Right lobe of liver (tissue), 6 donors: ENCODE data around the gene VEGFA. TPM values are rescaled to one million over a fixed set of nuclear protein-coding genes. Genes with fewer than 3 reads are reported as not detected.

Experiments
- ATAC-seq, 4 donors: fragments of 200-7000 bp; cut with Tn5 transposase; one replicate each; pipeline ENCODE4 v1.9.1; 2020; ENCODE audit warnings: mild to moderate bottlenecking in 4 of 4, moderate library complexity in 4 of 4
- DNase-seq, 3 donors: peaks; one replicate each; pipeline ENCODE4 v3.0.0-alpha.2; 2020
- H3K27ac ChIP-seq, 3 donors: fragments of 200-600 bp; one replicate each; pipeline ENCODE4 v1.8.0; 2022
- H3K27me3 ChIP-seq, 2 donors: fragments of 200-600 bp; one replicate each; pipeline ENCODE4 v1.8.0; 2022
- H3K36me3 ChIP-seq, 4 donors: fragments of 200-600 bp; sonication (generic) in 1 of 4; one replicate each; pipeline versions ENCODE4 v1.5.1 to v1.8.0; 2017 to 2022; ENCODE audit warnings: control low read depth in 1 of 4
- H3K4me1 ChIP-seq, 4 donors: fragments of 200-600 bp; sonication (generic) in 1 of 4; one replicate each; pipeline versions ENCODE4 v1.5.1 to v1.8.0; 2017 to 2022; ENCODE audit warnings: control low read depth in 1 of 4
- H3K4me3 ChIP-seq, 3 donors: fragments of 200-600 bp; one replicate each; pipeline ENCODE4 v1.8.0; 2022
- H3K9me3 ChIP-seq, 4 donors: fragments of 200-600 bp; sonication (generic) in 1 of 4; one replicate each; pipeline versions ENCODE4 v1.5.1 to v1.8.0; 2017 to 2022; ENCODE audit warnings: control low read depth in 1 of 4
- CTCF ChIP-seq, 4 donors: fragments of 200-600 bp in 3 of 4; fragments of 450-650 bp in 1 of 4; IDR thresholded peaks; one replicate each; pipeline versions ENCODE4 v1.5.1 to v1.8.0; 2016 to 2022; ENCODE audit warnings: antibody characterized with exemption in 4 of 4, mild to moderate bottlenecking in 2 of 4
- POLR2A ChIP-seq: fragments of 450-650 bp; IDR thresholded peaks from one replicate; pipeline ENCODE4 v1.6.1; 2017; ENCODE audit warnings: antibody characterized with exemption, mild to moderate bottlenecking
- WGBS: methylation state at CpG from one replicate; pipeline ENCODE4 v1.1.6; 2018; ENCODE audit warnings: low coverage, low lambda C conversion rate; ENCODE audit not compliant: insufficient coverage; ENCODE audit errors: missing lambda C conversion rate; 5-methylcytosine and 5-hydroxymethylcytosine counted together
- intact Hi-C, 2 donors: fragments of 100-400 bp; cut with DNase I; formaldehyde crosslinking; loops; one replicate each; pipeline versions ENCODE4 v1.11.2 to v1.14.1; 2022
- total RNA-seq, 6 experiments: library from RNA; depleted of rRNA in 2 of 6; stranded (reverse); fragments of >200 nt in 2 of 6; fragmentation: NEBNext Ultra II Directional in 3 of 6; extraction: Animal tissue kit (Norgen Biotek cat#: 25700) in 3 of 6; gene quantifications; one replicate each; pipeline versions ENCODE4 v1.1.0 to v1.2.4, GENCODE V29; 2016 to 2023
- donor health status: DM: no; HTN: yes; CAD: no.
- donor health status: DM: no; HTN: no; CAD: no.
- donor health status: DM: no; HTN: no; CAD: no.
- donor health status: DM: no; HTN: yes; CAD: no.
- donor health status: DM: no; HTN: yes; CAD: no.

The VEGFA gene
- total RNA-seq, 6 experiments from 2014 or later: 91.3 to 571 (median 132) TPM

DNA sequence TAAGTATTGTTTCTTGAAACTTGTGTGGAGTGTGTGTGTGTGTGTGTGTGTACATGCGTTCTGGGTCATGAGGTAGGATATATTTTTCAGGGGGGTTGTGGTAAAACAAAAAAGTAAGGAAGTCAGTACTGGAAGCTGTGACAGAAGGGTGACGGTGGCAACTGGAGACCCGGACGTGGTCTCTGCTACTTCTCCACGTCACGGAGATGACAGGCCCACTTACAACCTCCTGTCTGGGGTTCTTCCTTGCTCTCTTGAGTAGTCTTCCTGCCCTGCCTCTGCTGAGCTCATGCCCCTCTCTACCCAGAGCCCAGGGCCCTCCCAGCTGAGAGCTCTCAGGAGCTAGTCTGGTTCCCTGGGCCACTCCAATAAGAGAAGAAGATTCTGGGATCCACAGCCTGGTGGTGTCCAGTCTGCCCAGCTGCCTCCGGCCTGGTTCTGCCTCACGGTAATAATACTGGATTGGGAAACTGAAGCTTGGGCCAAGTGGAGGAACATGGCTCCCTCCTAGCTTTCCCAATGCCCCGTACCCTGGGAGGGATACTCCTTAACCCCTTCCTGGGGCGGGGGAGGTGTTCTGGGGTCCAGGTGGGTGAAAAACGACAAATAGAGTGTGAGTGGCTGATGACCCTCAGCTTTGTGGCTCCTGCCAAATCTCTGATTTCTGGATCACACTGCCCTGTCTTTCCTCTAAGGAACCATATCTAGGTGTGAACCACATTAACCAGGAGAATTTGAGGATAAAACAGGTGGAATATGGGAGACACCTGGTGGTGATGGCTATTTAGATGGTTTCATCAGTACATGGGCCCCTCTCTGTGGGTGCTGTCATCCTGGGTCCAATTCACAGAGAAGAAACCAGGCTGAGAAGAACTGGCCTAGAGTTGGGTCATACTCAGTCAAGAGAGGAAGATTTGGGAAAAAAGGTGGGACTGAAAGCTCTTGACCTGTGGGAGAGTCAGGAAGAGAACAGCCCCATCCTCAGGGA is 27.2 kb downstream of the VEGFA start:
- Histone ChIP-seq H3K9me3 (no peaks in the 10 kb centered on the region), H3K27ac (no peak overlapping the region), H3K27me3 (no peaks in the 10 kb centered on the region), H3K4me1 (peaks cover 0 to 32% (median 11%) of the 10 kb centered on the region in 4 donors), H3K4me3 (no peak overlapping the region), H3K36me3 (no peaks in the 10 kb centered on the region)
- no peak for TF ChIP-seq CTCF (IDR thresholded peaks at IDR 0.05)
- TF ChIP-seq POLR2A: no peak
- 74% methylated on average over 2 of the region's 11 CpGs for WGBS
- intact Hi-C loops: no loop called here
- ATAC-seq (no peak), DNase-seq (no peak)

- Histone ChIP-seq H3K36me3 (no peaks in the 10 kb centered on the region), H3K4me3 (no peak overlapping the region), H3K27me3 (no peaks in the 10 kb centered on the region), H3K27ac (no peak overlapping the region), H3K4me1 (peaks cover 0 to 39% (median 15%) of the 10 kb centered on the region in 4 donors), H3K9me3 (no peaks in the 10 kb centered on the region)
- ATAC-seq (no peak), DNase-seq (no peak)
- intact Hi-C loops: no loop called here
- no CpG with 5 or more reads among the region's 11 CpGs for WGBS
- TF ChIP-seq CTCF (IDR thresholded peaks at IDR 0.05) (no peak), POLR2A (no peak)
Measured at GRCh38 chr6:43797919-43798318, 27.9 kb downstream of the VEGFA start.

DNA sequence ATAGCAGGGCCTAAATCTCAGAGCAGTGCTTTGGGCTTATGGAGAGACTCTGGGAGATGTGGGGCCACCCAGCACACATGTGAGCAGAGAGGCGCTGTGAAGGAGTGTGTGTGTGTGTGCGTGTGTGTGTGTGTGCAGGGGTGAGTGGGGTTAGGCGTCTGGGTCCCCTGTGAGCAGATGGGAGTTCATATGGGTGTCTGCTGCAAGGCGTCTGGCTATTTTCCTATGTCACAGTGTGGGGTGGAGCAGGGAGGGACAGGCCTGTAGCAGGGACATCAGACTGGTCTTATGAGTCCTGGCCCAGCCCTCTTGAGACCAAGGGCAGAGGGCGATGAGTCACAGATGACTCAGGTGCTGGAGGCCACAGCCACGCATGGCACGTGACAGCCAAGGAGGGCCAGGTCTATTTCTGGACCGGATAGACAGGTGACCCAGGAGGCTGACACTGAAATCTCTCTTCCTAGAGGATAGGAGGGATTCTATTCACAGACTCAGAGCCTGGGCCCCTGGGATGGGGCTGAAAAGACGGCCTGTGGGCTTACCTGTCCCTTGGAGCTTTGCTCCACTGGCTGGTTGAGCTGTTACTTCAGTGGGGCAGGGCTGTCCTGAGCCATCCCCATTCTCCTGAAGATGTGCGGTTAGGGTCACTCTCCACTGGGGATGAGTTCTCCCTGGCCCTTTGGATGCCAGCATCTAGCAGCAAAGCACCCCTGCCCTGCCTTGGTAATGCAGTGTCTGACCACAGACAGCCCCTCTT is 28.9 kb downstream of the VEGFA start:
- DNase-seq (peak; percentile 78 to 90 (median 87)), ATAC-seq (peak; percentile 72 to 85 (median 81))
- Histone ChIP-seq H3K36me3 (no peaks in the 10 kb centered on the region), H3K27ac (peak overlapping the region in 2 of 3 donors; percentile 18 to 51), H3K4me3 (no peak overlapping the region), H3K27me3 (no peaks in the 10 kb centered on the region), H3K9me3 (no peaks in the 10 kb centered on the region), H3K4me1 (peaks cover 0 to 48% (median 19%) of the 10 kb centered on the region in 4 donors)
- TF ChIP-seq POLR2A (peak; percentile 20), CTCF (IDR thresholded peaks at IDR 0.05) (no peak)
- 48% methylated on average over 6 of the region's 10 CpGs for WGBS
- intact Hi-C loops: no loop called here

DNA sequence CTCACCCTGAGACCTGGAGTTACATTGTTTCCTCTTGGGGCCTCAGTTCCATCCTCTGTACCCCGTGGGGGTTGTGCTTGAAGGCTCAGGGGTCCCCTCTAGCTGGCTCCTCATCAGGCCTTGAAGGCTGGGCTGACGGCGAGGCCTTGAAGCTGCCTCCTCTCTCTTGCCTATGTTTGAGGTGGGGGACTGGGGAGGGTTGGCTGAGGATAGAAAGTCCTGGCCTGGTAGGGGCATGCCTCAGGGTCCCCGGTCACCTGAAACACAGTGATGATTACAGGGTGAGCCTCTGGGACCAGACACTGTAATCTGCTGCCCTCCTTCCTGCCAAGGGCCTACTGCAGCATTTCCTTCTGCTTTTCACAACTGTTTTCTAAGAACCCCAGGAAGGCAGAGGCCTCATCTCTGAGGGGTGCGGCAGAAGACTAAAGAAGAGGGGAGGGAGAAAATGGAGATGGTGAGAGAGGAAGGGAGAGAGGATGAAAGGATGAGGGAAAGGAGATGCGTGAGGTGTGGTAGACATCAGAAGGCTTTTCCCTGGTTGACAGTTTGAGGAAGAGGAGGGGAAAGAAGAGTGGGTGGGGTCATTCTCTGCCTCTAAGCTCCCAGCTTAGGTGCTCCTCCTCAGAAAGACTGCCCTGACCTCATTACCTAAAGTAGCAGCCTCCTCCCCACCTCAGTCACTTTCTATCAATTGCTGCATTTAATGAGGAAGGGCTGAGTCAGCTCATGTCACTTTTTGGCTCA is 29.7 kb downstream of the VEGFA start:
- intact Hi-C loops: no loop called here
- ATAC-seq (no peak), DNase-seq (no peak)
- WGBS: 54% methylated on average over 2 of the region's 6 CpGs
- TF ChIP-seq CTCF (IDR thresholded peaks at IDR 0.05): no peak
- no peak for TF ChIP-seq POLR2A
- Histone ChIP-seq H3K4me1 (peaks cover 0 to 57% (median 23%) of the 10 kb centered on the region in 4 donors), H3K27me3 (no peaks in the 10 kb centered on the region), H3K36me3 (no peaks in the 10 kb centered on the region), H3K4me3 (no peak overlapping the region), H3K9me3 (no peaks in the 10 kb centered on the region), H3K27ac (peak overlapping the region in 2 of 3 donors; percentile 18 to 51)
